GM18909 (cell line): ENCODE data around the gene TIAM1.

Source experiments
- ATAC-seq: cut with Tn5 transposase; IDR thresholded peaks from one replicate; pipeline ENCODE4 v1.9.1; 2021; ENCODE audit warnings: mild to moderate bottlenecking; ENCODE audit not compliant: unreplicated experiment, poor library complexity

The TIAM1 gene

DNA sequence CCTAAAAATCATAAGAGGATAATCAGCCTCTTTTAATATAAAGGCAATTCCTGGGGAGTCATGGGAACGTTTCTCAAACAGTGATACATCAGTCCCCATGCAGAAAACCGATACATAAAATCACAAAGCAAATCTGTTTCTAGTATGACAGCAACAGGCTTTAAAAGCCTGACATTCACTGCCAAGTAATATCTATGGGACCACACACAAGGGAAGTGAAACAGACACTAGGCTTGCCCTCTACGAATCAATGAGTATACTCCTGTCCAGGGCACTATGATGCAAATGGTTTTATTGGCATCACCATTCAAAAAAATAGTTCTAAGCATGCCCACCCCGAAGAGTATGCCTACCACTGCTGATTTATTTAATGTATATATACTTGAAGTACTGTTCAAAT is 54.4 kb downstream of the TIAM1 start:
- ATAC-seq, result peak; percentile 70

DNA sequence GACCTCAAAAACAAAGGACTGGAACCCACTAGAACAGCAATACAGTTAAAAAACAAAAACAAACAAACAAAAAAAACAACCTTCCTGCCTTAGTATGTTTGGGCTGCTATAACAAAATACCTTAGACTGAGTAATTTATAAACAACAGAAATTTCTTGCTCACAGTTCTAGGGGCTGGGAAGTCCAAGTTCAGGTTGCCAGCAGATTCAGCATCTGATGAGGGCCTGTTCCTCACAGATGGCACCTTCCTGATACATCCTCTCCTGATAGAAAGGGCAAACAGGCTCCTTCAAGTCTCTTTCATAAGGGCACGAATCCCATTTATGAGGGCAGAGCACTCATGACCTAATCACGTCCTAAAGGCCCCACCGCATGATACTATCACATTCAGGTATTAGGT is 55.9 kb downstream of the TIAM1 start:
- no peak for ATAC-seq

DNA sequence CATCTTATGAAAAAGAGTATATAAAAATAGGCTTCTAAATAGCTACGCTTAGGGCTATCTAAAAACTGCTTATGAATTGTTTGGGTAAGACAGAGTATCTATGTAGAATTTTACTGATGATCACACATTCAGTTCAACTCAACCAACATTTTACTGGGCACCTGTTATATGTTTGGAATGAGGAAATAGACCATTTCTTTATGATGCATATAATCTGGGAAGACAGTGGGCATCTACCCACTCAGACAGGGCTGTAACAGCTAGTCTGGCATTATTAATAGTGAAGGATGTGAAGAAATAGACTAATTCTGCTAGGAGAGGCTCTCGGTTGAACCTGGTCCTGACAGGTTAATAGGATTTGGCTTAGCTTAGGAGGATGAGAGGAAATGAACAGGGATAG is 56.9 kb downstream of the TIAM1 start:
- no peak for ATAC-seq

DNA sequence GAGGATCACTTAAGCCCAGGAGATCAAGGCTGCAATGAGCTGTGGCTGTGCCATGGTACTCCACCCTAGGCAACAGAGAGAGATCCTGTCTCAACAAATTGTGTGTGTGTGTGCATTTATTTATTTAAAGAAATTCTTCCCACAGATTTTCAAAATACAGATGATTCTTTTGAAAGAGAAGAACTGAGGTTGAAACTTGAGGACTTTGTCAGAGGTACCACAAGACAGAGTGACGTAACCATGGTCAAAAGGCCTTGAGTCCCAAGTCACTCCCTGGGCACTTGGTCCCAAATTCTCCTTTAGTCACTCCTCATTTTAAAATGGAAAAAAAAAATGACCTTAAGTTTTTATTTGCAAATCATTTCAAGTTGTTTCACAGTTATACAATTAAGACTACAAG is 57.4 kb downstream of the TIAM1 start:
- no peak for ATAC-seq

DNA sequence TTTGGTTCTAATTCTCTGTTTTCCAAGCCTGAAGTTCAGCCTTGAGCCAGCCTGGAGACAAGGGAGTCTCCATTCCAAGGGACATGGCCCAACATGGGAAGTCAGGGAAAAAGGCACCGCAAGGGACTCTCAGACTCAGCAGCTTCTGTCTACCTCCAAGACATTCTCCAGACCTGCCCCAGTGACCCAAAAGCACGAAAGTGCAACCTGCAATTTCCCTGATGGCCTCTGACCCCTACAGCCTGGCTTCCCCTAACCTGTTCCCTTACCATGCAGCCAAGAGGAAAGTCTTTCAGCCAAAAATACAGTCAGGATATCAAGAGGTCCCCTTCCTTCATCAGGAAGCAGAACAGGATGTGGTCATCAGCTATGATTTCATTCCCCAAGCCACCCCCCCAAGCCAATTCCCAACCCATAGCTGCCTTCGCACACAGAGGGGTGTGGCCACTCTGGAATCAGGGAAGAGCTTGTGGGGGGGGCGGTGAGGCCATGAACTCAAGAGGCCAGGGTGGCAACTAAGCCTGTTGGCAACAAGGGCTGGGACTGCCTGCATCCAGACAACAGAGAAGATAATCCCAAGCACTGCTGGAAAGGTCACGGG is 59.2 kb downstream of the TIAM1 start:
- no peak for ATAC-seq

DNA sequence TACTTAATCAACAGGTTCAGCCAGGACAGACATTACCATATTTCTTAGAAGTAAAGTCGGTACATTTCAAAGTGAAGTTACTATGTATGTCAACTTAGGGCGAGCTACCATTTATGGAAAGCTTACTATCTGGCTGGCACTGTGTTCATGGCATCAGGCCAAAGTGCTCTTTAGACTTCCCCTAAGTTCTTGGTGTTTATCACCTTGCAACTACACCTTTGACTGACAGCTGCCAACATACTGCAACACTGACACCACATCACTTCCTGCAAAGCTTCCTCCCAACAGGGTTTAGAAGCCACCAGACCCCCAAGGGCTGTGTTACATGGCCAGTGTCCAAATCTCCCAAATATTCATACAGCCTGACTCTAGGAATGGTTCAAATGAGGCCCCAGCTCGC is 61.0 kb downstream of the TIAM1 start:
- ATAC-seq, result no peak

DNA sequence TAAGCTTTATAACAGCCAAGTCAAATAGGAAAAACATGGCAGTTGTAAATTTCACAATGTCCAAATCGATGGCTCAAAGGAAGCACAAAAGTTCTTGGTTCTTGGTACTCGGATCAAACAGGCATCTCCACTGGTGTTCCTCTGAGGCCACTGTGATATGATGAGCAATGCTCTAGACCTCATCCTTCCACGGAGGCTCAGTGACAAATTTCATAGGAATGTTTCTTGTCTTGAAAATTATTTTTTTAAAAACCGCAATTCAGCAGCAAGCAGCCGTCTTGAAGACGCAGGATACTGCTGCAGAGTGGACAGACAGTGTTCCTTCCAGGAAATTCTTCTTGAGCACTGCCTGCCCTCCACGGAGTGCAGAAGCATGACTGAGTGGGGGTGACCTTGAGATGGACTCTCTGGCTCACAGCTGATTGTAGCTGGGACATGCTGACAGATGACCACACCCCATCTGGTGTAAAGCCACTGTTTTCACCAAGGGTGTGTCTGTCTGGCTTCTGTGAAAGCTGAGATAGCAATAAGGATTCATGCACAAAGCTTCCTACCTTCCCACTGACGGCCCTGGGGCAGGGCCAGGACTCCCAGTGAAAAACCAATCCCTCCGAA is 61.9 kb downstream of the TIAM1 start:
- no peak for ATAC-seq

DNA sequence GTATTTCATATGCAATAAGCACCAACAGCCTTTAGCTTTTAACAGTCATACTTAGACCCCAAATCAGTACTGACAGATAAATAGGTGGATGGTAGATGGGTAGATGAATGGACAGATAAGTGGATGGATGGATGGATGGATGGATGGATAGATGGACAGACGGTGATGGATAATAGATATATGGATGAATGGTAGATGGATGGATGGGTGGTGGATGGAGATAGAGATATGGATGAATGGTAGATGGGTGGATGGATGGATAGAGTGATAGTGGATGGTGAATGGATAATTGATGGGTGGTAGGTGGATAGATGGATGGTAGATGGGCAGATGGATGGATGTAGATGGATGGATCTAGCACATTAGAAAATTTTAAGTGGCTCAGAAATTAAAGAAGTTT is 62.5 kb downstream of the TIAM1 start:
- no peak for ATAC-seq

DNA sequence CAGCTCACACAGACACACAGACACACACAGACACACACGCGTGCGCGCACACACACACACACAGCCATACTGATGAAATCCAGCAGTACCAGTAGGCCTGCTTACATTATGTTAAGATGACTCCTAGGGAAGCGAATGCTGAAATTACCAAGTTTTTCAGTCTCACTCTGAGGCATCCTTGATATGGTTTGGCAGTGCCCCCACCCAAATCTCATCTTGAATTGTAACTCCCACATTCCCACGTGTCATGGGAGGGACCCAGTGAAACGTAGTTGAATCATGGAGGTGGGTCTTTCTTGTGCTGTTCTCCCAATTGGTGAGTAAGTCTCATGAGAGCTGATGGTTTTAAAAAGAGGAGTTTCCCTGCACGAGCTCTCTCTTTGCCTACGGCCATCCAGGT is 64.1 kb downstream of the TIAM1 start:
- ATAC-seq, result no peak

DNA sequence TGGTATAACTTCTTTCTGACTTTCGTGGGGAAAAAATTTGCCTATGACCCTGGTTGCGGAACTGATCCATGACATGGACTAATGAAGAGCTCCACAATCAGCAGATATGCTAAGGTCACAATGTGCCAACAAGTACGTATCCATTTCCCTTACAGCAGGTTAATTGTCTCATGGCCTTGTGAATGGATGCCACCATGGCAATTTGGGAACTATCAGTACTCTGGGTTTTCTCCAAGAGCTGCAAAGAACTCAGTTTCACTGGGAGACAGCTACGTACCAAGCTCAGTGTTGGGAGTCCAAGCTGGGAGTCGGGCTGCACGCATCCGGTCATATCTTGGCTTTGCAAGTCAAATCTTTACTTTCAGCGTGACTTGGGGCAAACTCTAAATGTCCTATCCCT is 64.8 kb downstream of the TIAM1 start:
- ATAC-seq, result no peak

DNA sequence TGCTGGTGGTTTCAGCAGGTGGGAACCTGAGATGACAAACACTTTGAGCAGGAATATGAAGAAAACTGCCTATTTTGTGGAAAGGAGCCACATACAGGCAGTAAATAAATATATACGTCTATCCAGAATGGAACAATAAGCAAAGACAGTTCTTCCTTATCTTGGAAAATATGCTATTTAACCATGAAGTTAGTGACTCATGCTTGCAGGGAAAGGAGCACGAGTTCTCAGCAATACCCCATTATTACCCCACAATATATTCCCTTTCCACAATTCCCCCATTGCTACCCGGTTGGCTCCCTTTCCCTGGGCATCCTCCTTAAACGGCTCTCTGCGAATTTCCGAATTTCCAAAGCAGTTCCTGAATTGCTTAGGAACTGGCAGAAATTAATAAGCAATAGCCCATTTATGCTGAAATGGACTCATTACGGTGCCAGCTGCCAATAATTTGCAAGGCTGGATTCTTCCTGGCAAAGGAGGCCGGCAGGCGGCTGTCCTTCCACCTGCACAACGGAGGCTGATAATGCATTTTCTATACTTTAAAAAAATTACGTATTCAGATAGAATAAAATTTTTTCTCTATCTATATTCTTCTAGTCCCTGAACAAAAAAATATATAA is 65.4 kb downstream of the TIAM1 start:
- ATAC-seq, result no peak

DNA sequence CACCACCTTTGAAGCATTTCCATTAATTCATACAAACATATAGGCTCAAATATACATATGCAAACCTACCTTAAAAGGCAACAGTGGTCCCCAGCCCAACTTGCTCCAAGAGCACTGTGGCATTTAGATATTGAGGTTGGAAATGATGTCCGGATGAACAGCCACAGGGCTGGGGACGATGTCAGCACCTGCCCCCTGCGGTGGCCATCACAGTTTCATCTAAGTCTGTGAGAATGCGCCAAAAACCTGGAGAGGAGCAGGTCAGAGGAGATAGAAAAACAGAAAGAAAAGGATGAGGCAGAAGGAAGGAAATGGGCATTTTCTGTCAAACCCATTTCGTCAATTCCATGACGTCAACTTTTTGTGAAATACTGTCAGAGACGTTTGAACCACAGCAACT is 67.4 kb downstream of the TIAM1 start:
- ATAC-seq, result no peak

DNA sequence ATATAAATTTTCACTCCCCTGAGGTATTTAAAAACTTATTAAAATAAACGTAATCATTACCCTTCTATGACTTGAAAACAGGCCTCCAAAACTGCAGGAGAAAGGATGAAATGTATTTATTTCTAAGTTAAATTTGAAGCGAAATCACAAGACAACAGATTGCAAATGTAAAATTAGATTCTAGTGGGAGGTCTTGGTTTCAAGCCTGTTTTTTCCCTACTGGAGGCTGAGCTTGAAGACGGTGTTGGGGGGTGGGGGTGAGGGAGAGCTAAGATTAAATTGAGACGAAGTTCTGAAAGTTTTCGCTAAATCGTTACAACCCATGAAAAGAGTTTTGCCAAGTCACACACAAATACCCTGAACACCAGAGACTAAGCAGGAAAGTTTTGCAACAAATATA is 68.2 kb downstream of the TIAM1 start:
- no peak for ATAC-seq

DNA sequence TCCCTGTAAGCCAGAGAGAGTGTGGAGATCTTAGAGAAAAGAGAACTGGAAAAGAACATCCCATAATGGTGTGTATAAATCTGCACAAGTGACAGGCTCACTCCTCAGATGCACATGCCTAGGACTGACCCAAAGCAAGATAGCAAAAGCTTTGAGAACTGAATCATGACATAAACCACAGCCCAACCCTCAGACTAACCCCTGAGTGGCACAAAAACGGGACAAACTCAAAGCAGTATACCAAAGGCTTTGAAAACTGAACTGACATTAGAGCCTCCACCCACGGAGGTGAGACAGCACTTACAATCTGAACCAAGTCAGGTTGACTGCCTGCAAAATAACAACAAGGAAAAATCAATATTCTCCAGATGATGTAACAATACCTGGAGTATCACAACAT is 70.8 kb downstream of the TIAM1 start:
- no peak for ATAC-seq

DNA sequence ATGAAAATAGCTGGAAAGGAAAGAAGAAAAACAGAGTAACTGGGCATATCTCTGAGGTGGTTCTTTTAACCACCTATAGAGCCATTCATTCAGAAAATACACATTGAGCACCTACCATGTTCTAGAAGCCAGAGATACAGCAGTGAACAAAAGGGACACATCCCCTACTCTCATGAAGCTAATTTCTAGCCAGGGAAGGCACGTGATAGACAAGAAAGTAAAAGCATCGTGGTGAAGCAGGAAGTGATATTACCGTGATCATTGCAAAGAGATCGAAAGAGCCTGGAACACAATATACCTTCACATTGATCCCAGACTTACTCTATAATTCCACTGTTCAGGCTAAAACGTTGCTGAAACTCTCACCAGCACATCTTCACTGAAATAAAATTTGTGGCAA is 76.0 kb downstream of the TIAM1 start:
- ATAC-seq, result no peak

DNA sequence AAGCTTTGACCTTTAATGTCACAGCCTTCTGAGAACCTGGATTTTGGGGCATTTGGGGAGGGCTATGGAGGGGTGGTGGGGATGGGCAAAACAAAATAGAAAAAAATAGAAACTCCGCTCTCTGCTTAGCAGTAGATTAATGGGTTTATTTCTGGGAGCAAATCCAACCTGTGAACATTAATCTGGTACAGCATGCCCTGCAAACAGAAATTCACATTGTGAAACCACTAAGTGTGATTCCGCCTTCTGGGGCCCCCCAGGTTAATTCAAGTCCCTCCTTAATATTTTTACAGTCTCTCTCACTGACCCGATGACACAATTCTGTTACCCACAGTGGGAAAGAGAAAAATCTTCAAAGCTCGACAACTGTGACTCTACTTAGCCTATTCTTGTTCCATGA is 76.4 kb downstream of the TIAM1 start:
- no peak for ATAC-seq

DNA sequence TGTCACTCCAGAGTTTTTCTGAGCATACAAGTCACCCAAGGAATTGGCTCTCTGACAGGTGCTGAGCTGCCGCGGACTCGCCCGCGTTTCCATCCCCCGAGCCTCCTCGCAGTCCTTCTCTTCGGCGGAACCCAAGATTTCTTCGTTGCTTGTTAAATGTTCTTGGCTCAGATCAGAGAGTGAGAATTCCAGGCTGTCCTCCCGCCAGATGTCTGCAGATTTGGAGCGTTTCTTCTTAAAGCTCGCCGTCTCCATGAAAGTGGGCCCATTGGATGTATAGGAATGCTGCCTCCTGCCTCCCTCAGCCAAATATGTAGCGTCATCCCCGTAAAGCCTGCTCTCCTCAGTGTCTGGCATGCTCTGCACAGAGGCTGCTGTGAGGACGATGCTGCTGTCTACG is 77.8 kb downstream of the TIAM1 start:
- ATAC-seq, result no peak

DNA sequence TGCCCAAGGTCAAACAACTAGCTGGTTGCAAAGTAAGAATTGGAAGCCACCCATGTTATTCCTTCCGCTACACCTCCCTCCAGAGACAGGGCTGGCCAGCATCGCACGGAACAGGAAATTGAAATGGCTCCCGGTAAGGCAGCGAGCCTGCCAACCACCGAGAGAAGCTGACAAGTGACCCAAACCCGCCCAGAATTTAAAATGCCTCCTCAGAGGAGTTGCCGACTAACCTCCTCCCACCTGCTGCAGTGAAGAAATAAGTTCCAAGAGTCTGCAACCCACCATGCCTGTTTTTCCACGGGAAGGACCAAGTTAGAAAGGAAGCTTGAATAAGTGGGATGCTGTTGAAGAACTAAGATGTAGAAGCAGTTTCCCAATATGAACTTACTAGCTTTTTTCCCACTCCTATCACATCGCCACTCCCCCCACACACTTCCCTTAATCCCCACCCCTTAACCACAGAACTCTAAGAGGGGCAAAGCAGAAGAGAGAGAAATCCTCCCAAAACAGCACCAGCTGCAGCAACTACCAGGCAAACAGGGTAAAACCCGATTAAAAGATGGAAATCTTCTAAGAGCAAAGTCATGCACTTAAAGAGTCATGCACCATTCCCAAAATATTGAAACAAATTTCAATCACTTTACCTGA is 78.6 kb downstream of the TIAM1 start:
- ATAC-seq, result no peak

DNA sequence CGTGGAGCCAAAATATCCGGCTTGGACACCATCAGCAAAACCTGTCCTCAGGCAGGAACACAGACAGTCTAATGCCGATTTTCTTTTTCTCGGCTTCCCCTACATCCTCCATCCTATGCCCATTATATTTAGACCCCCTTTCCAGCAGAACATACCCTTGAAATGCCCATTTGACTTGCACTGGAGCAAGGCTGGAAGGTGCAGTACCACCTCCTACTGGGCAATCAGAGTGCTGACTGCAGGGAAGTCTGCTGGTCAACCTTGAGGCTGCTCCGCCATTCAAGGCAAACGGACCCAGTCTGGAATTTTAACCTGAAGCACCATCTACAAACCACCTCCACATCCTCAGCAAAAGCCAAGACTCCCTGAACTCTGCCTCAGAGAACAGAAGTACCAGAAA is 79.5 kb downstream of the TIAM1 start:
- no peak for ATAC-seq

DNA sequence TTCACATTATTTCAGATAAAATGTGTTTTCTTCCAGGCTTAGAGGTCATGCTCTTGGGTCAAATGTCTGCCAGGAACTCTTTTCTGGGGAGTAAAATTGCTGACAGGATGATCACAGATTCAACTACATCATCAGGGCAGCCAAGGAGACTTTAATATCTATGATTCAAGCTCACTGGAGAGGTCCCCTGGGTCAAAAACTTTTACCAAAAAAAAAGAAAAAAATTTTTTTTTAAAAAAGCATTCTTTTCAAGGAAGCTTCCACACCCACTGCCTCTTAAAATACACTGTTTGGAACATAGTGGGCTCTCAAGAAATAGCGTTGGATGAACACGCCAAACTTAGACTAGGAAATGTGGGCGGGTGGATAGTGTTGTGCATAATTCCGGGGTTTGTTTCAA is 81.3 kb downstream of the TIAM1 start:
- ATAC-seq, result no peak

DNA sequence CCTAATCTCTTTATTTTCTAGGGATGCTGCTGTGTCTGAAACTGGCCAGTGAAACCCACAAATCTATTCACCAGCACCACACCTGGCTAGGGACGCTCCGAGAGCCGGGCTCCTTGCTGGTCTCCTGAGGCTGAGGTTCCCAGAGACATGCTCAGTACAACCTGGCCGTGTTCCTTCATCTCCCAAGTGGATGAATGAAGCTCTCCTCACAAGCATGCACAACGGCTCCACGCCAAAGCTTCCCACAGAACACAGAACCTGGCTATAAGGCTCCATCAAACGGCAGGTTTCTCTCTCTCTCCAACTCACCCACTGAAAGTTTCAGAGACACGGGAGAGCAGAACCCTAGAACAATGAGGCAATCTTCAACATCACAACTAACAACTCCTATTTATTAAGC is 82.3 kb downstream of the TIAM1 start:
- no peak for ATAC-seq

DNA sequence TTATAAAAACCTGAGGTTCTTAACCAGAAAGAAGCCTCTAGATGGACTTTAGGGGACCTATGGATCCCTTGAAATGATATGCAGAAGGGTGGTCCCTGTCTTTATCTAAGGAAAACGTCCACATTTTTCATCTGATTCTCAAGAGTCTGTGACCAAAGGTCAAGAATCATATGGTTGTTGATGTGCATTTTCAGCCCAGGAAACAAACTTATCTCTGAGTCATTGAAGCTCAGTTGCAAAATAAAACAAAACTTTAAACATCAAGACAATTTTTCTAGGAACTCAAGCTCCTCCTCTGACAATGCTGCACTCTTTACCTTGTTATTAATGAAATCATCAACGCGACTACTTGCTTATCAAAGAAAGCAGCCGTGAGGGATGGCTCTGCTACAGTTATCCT is 83.3 kb downstream of the TIAM1 start:
- ATAC-seq, result no peak
